DND-41 (cell line): ENCODE data around the gene COL4A2.

Source experiments
- ATAC-seq: fragments of 200-7000 bp; cut with Tn5 transposase; 3 replicates; pipeline ENCODE4 v1.9.1; 2021; ENCODE audit warnings: low read depth; ENCODE audit not compliant: insufficient read depth
- DNase-seq: peaks from one replicate; pipeline ENCODE4 v3.0.0-alpha.2; 2020
- H2AFZ ChIP-seq: 2 replicates; pipeline ENCODE4 v1.6.0; 2012; ENCODE audit warnings: low read depth, low read length
- H3K27ac ChIP-seq: 2 replicates; pipeline ENCODE4 v1.5.1; 2012; ENCODE audit warnings: low read length, inconsistent platforms
- H3K27me3 ChIP-seq: fragments of 200-600 bp; sonication (generic); 2 replicates; pipeline ENCODE4 v1.6.0; 2012; ENCODE audit warnings: low read length, mild to moderate bottlenecking, inconsistent platforms; ENCODE audit not compliant: insufficient read depth, poor library complexity
- H3K36me3 ChIP-seq: 2 replicates; pipeline ENCODE4 v1.5.1; 2012; ENCODE audit warnings: low read length, inconsistent platforms; ENCODE audit not compliant: insufficient read depth
- H3K4me1 ChIP-seq: 2 replicates; pipeline ENCODE4 v1.5.1; 2012; ENCODE audit warnings: mild to moderate bottlenecking, low read length; ENCODE audit not compliant: insufficient read depth
- H3K4me2 ChIP-seq: 2 replicates; pipeline ENCODE4 v1.6.0; 2012; ENCODE audit warnings: mild to moderate bottlenecking, moderate library complexity, low read length, inconsistent platforms; ENCODE audit not compliant: insufficient read depth
- H3K4me3 ChIP-seq, 2 experiments: fragments of 200-600 bp in 1 of 2; shearing (Covaris generic) in 1 of 2; 2 replicates each; pipeline ENCODE4 v1.5.1; 2012 to 2016; ENCODE audit warnings: inconsistent platforms in 2 of 2, low read length in 2 of 2, mild to moderate bottlenecking in 2 of 2, low read depth in 1 of 2, moderate library complexity in 1 of 2
- H3K79me2 ChIP-seq: 2 replicates; pipeline ENCODE4 v1.6.0; 2012; ENCODE audit warnings: low read length, inconsistent platforms; ENCODE audit not compliant: insufficient read depth
- H3K9ac ChIP-seq: 2 replicates; pipeline ENCODE4 v1.6.0; 2012; ENCODE audit warnings: low read depth, mild to moderate bottlenecking, inconsistent platforms, low read length, moderate library complexity
- H3K9me3 ChIP-seq: 2 replicates; pipeline ENCODE4 v1.5.1; 2012; ENCODE audit warnings: low read length, moderate library complexity, mild to moderate bottlenecking, inconsistent platforms; ENCODE audit not compliant: insufficient read depth, severe bottlenecking
- H4K20me1 ChIP-seq: 2 replicates; pipeline ENCODE4 v1.6.0; 2012; ENCODE audit warnings: low read length; ENCODE audit not compliant: insufficient read depth
- CTCF ChIP-seq: IDR thresholded peaks from 2 replicates; pipeline ENCODE4 v1.5.1; 2012; ENCODE audit warnings: borderline replicate concordance, low read length, moderate library complexity, mild to moderate bottlenecking; ENCODE audit not compliant: poor library complexity, severe bottlenecking; ENCODE audit errors: extremely low read depth
- EZH2 ChIP-seq: IDR thresholded peaks from 3 replicates; pipeline ENCODE4 v1.6.1; 2012; ENCODE audit warnings: borderline replicate concordance, low read depth, mild to moderate bottlenecking, moderate library complexity, low read length, inconsistent platforms; ENCODE audit not compliant: severe bottlenecking

The COL4A2 gene

GRCh38 chr13:110421696-110422385 is 114.8 kb downstream of the COL4A2 start:
- H3K27me3 ChIP-seq = peaks cover 80% of the 10 kb centered on the region
- no peak overlapping the region for H3K27ac ChIP-seq
- H3K36me3 ChIP-seq = no peaks in the 10 kb centered on the region
- H4K20me1 ChIP-seq = peaks cover 51% of the 10 kb centered on the region
- H3K4me2 ChIP-seq = no peak overlapping the region
- H3K4me3 ChIP-seq = no peak overlapping the region
- H3K9me3 ChIP-seq = no peaks in the 10 kb centered on the region
- DNase-seq = peak; percentile 60
- H3K9ac ChIP-seq = no peak overlapping the region
- TF ChIP-seq CTCF (no peak), EZH2 (no peak)
- H3K79me2 ChIP-seq = no peaks in the 10 kb centered on the region
- H3K4me1 ChIP-seq = peaks cover 11% of the 10 kb centered on the region; the same call in 1 of the 2 replicates
- peak; percentile 94 for ATAC-seq
- no peak overlapping the region for H2AFZ ChIP-seq

GRCh38 chr13:110422913-110423688 is 116.0 kb downstream of the COL4A2 start:
- no peak for DNase-seq
- TF ChIP-seq EZH2 (no peak), CTCF (no peak)
- H3K4me2 ChIP-seq = no peak overlapping the region

GRCh38 chr13:110423689-110424302 is 116.7 kb downstream of the COL4A2 start:
- Histone ChIP-seq H3K79me2 (no peaks in the 10 kb centered on the region), H3K27me3 (peaks cover 83% of the 10 kb centered on the region), H4K20me1 (peaks cover 45% of the 10 kb centered on the region), H2AFZ (no peak overlapping the region), H3K9ac (no peak overlapping the region), H3K4me1 (peaks cover 11% of the 10 kb centered on the region; the same call in 1 of the 2 replicates), H3K27ac (no peak overlapping the region), H3K9me3 (no peaks in the 10 kb centered on the region), H3K4me3 (no peak overlapping the region), H3K36me3 (no peaks in the 10 kb centered on the region), H3K4me2 (no peak overlapping the region)
- ATAC-seq (no peak), DNase-seq (no peak)
- no peak for TF ChIP-seq EZH2

More at GRCh38 chr13:110422913-110423688, 116.0 kb downstream of the COL4A2 start:
- Histone ChIP-seq H4K20me1 (peaks cover 45% of the 10 kb centered on the region), H3K4me1 (peaks cover 11% of the 10 kb centered on the region; the same call in 1 of the 2 replicates), H2AFZ (no peak overlapping the region), H3K27me3 (peaks cover 83% of the 10 kb centered on the region), H3K4me3 (no peak overlapping the region), H3K36me3 (no peaks in the 10 kb centered on the region), H3K27ac (no peak overlapping the region), H3K9ac (no peak overlapping the region), H3K79me2 (no peaks in the 10 kb centered on the region), H3K9me3 (no peaks in the 10 kb centered on the region)
- no peak for ATAC-seq
